Osteoblast (primary cell): ENCODE measurements around the gene TMEM59. TPM values are rescaled to one million over a fixed set of nuclear protein-coding genes. Genes with fewer than 3 reads are reported as not detected.

Source experiments
- DNase-seq: peaks from one replicate; pipeline ENCODE4 v3.0.0; 2011; ENCODE audit warnings: low spot score, mixed read lengths; ENCODE audit not compliant: insufficient read length; ENCODE audit errors: missing footprints
- H2AFZ ChIP-seq: 2 replicates; pipeline ENCODE4 v1.6.0; 2011; ENCODE audit warnings: mild to moderate bottlenecking, low read length
- H3K27ac ChIP-seq: 2 replicates; pipeline ENCODE4 v1.5.1; 2011; ENCODE audit warnings: mild to moderate bottlenecking, low read depth, low read length, moderate library complexity
- H3K27me3 ChIP-seq: 2 replicates; pipeline ENCODE4 v1.6.0; 2012; ENCODE audit warnings: mild to moderate bottlenecking, control low read depth, inconsistent platforms, low read length, moderate library complexity; ENCODE audit not compliant: insufficient read depth
- H3K36me3 ChIP-seq: 2 replicates; pipeline ENCODE4 v1.5.1; 2011; ENCODE audit warnings: mild to moderate bottlenecking, low read length, control low read depth, moderate library complexity; ENCODE audit not compliant: insufficient read depth
- H3K4me1 ChIP-seq: 2 replicates; pipeline ENCODE4 v1.5.1; 2011; ENCODE audit warnings: mild to moderate bottlenecking, low read length, control low read depth, moderate library complexity; ENCODE audit not compliant: insufficient read depth
- H3K4me2 ChIP-seq: 2 replicates; pipeline ENCODE4 v1.6.0; 2011; ENCODE audit warnings: mild to moderate bottlenecking, low read length; ENCODE audit not compliant: insufficient read depth
- H3K4me3 ChIP-seq: fragments of 200-600 bp; sonication (generic); 3 replicates; pipeline ENCODE4 v1.5.1; 2012; ENCODE audit warnings: mild to moderate bottlenecking, low read length, inconsistent platforms; ENCODE audit not compliant: insufficient read depth
- H3K79me2 ChIP-seq: 2 replicates; pipeline ENCODE4 v1.6.0; 2012; ENCODE audit warnings: mild to moderate bottlenecking, low read length, control low read depth, inconsistent platforms; ENCODE audit not compliant: insufficient read depth
- H3K9me3 ChIP-seq: 2 replicates; pipeline ENCODE4 v1.5.1; 2011; ENCODE audit warnings: low read depth, low read length, control low read depth
- H4K20me1 ChIP-seq: 2 replicates; pipeline ENCODE4 v1.6.0; 2012; ENCODE audit warnings: mild to moderate bottlenecking, low read length, control low read depth; ENCODE audit not compliant: insufficient read depth
- small RNA-seq: library from RNA; depleted of rRNA; stranded (forward); fragments of <200 nt; gene quantifications from one replicate; pipeline ENCODE3, GENCODE V24; 2012
- total RNA-seq: library from RNA; depleted of rRNA; stranded (reverse); fragments of >200 nt; gene quantifications from 2 replicates; pipeline ENCODE4 v1.2.3, GENCODE V29; 2012
- TF ChIP-seq, protein P1 (sequence below): IDR thresholded peaks from 2 replicates; pipeline ENCODE4 v1.5.1; 2011; ENCODE audit warnings: mild to moderate bottlenecking, low read depth, low read length, moderate library complexity; ENCODE audit errors: extremely low read depth

TMEM59 gene
- total RNA-seq, 1 donor = 356 TPM

DNA sequence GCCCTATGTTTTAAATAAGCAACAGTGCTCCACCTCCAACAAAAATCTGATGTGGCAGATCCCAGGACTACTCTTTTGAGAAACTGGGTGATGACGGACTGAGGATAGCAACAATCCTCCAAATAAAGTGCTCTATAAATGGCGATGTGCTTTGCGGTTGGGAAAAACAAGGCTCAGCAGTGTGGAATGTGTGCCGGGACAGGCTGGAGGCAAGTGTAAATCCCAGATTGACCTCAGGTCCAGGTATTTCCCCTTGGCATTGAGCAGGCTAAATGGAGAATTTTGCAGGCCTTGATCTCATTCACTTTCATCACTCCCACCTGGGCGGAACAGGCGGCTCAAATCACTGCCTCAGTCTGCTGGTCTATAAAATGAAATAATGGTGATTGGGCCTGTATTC is 71.8 kb downstream of the TMEM59 start:
- no peak overlapping the region for H2AFZ ChIP-seq
- H3K4me2 ChIP-seq = no peak overlapping the region
- no peak for DNase-seq
- no peaks in the 10 kb centered on the region for H3K27me3 ChIP-seq
- H4K20me1 ChIP-seq = no peaks in the 10 kb centered on the region
- no peaks in the 10 kb centered on the region for H3K9me3 ChIP-seq
- TF ChIP-seq, protein P1, sequence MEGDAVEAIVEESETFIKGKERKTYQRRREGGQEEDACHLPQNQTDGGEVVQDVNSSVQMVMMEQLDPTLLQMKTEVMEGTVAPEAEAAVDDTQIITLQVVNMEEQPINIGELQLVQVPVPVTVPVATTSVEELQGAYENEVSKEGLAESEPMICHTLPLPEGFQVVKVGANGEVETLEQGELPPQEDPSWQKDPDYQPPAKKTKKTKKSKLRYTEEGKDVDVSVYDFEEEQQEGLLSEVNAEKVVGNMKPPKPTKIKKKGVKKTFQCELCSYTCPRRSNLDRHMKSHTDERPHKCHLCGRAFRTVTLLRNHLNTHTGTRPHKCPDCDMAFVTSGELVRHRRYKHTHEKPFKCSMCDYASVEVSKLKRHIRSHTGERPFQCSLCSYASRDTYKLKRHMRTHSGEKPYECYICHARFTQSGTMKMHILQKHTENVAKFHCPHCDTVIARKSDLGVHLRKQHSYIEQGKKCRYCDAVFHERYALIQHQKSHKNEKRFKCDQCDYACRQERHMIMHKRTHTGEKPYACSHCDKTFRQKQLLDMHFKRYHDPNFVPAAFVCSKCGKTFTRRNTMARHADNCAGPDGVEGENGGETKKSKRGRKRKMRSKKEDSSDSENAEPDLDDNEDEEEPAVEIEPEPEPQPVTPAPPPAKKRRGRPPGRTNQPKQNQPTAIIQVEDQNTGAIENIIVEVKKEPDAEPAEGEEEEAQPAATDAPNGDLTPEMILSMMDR = no peak
- no peak overlapping the region for H3K4me3 ChIP-seq
- no peaks in the 10 kb centered on the region for H3K79me2 ChIP-seq
- H3K36me3 ChIP-seq = no peaks in the 10 kb centered on the region
- no peak overlapping the region for H3K27ac ChIP-seq
- peaks cover 8% of the 10 kb centered on the region for H3K4me1 ChIP-seq

DNA sequence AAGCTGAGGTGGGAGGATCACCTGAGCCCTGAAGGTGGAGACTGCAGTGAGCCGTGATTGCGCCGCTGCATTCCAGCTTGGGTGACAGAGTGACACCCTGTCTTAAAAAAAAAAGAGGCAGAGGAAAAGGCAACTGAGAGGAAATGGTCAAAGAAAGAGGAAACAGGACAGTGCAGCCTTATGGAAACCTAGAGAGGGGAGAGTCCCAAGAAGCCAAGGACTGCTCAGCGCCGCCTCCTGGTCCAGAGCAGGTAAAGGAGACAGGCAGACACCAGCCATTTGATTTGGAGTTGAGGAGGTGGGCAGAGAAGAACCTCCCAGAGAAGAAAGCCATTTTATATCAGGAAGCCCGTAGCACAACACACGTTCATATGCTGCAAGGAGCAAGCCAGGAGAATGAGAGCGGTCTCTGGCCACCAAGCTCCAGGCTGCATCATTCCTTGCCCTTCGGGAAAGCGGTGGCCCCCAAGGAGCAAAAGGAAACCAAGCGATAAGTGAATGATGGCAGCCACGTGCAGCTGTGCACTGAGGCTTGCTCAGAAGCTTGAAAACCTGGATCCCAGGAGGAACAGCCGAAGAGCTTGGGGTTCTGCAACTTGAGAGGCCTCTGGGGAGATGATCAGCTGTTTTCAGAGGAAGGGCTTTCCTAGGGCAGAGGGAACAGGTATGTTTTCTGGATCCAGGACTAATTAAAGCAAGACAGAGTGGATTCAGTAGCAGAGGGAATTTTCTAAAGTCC is 73.1 kb downstream of the TMEM59 start:
- H3K4me2 ChIP-seq = no peak overlapping the region

More for the DNA sequence above, 73.1 kb downstream of the TMEM59 start:
- no peaks in the 10 kb centered on the region for H4K20me1 ChIP-seq
- no peak overlapping the region for H3K27ac ChIP-seq
- no peaks in the 10 kb centered on the region for H3K79me2 ChIP-seq
- H3K4me1 ChIP-seq = peaks cover 8% of the 10 kb centered on the region
- H3K36me3 ChIP-seq = no peaks in the 10 kb centered on the region
- no peaks in the 10 kb centered on the region for H3K9me3 ChIP-seq
- no peak overlapping the region for H2AFZ ChIP-seq
- no peak overlapping the region for H3K4me3 ChIP-seq
- no peak for DNase-seq
- no peaks in the 10 kb centered on the region for H3K27me3 ChIP-seq
- TF ChIP-seq, protein P1 = no peak

Small RNAs within 50 kb of the gene (small RNA-seq; reads per million reads assigned to genes)
- gene AL353898.1 (not detected), gene AL353898.2 (not detected)

Other genes starting within 250 kb of the TMEM59 start
- 12.7 and 14.7 TPM in 2 replicates for gene NDC1, start 214.9 kb downstream of the TMEM59 start, total RNA-seq
- gene YIPF1, start 163.4 kb downstream of the TMEM59 start, total RNA-seq = 22.4 and 23.2 TPM in 2 replicates
- gene DIO1, start 159.0 kb downstream of the TMEM59 start, total RNA-seq = not detected in 2 replicates
- 21.7 and 22.7 TPM in 2 replicates for gene IFT25, start 107.5 kb downstream of the TMEM59 start, total RNA-seq
- 38.7 and 43.9 TPM in 2 replicates for gene LRRC42, start 106.9 kb downstream of the TMEM59 start, total RNA-seq
- gene LDLRAD1, start 35.0 kb downstream of the TMEM59 start, total RNA-seq = not detected in 2 replicates
- gene TCEANC2, start 404 bp upstream of the TMEM59 start, total RNA-seq = 2.5 and 3.2 TPM in 2 replicates
- gene CDCP2, start 99.8 kb upstream of the TMEM59 start, total RNA-seq = not detected in 2 replicates
- gene CYB5RL, start 146.8 kb upstream of the TMEM59 start, total RNA-seq = 10.3 and 11.6 TPM in 2 replicates
- gene MRPL37, start 147.0 kb upstream of the TMEM59 start, total RNA-seq = 88.7 and 96.7 TPM in 2 replicates